Thyroid gland (tissue), 4 donors: Measurements from ENCODE around the gene RPS27L. TPM values are rescaled to one million over a fixed set of nuclear protein-coding genes. Genes with fewer than 3 reads are reported as not detected.

Source experiments
- DNase-seq, 2 donors: peaks; one replicate each; pipeline ENCODE4 v3.0.0-alpha.2; 2019
- H3K27ac ChIP-seq, 3 donors: fragments of 200-600 bp; sonication (generic); 1 replicate in 2 of 3; 2 replicates in 1 of 3; pipeline ENCODE4 v1.5.1; 2016 to 2019; ENCODE audit warnings: mild to moderate bottlenecking in 1 of 3, moderate library complexity in 1 of 3
- H3K27me3 ChIP-seq: fragments of 200-600 bp; sonication (generic); one replicate; pipeline ENCODE4 v1.5.1; 2019
- H3K36me3 ChIP-seq, 2 donors: fragments of 200-600 bp; sonication (generic); one replicate each; pipeline ENCODE4 v1.5.1; 2016 to 2019
- H3K4me1 ChIP-seq, 2 donors: fragments of 200-600 bp; sonication (generic); one replicate each; pipeline ENCODE4 v1.5.1; 2017 to 2019
- H3K4me3 ChIP-seq, 3 donors: fragments of 200-600 bp; sonication (generic); replicated peaks in 1 of 3; 1 replicate in 2 of 3; 2 replicates in 1 of 3; pipeline ENCODE4 v1.5.1; 2016; ENCODE audit warnings: mild to moderate bottlenecking in 1 of 3
- H3K9me3 ChIP-seq: fragments of 200-600 bp; sonication (generic); one replicate; pipeline ENCODE4 v1.5.1; 2017
- CTCF ChIP-seq, 6 experiments: fragments of 200-600 bp in 3 of 6; fragments of 450-650 bp in 3 of 6; sonication (generic) in 3 of 6; IDR thresholded peaks; one replicate each; pipeline ENCODE4 v1.5.1; 2016 to 2019; ENCODE audit warnings: antibody characterized with exemption in 6 of 6, mild to moderate bottlenecking in 2 of 6, inconsistent platforms in 1 of 6, moderate library complexity in 1 of 6
- POLR2A ChIP-seq, 2 donors: fragments of 450-650 bp; IDR thresholded peaks; one replicate each; pipeline ENCODE4 v1.6.1; 2017; ENCODE audit warnings: antibody characterized with exemption in 2 of 2, mild to moderate bottlenecking in 2 of 2, moderate library complexity in 1 of 2
- WGBS, 2 donors: methylation state at CpG; one replicate each; pipeline ENCODE4 v1.1.5; 2017; 5-methylcytosine and 5-hydroxymethylcytosine counted together
- intact Hi-C: fragments of 100-400 bp; cut with DNase I; formaldehyde crosslinking; loops from one replicate; pipeline ENCODE4 v1.15.1; 2023
- total RNA-seq, 4 donors: library from RNA; depleted of rRNA; stranded (reverse); fragments of >200 nt; gene quantifications; one replicate each; pipeline ENCODE4 v1.2.3, GENCODE V29; 2016

The RPS27L gene
- total RNA-seq, 4 donors from 2014 or later: 38.6 to 126 (median 88.9) TPM

- TF ChIP-seq POLR2A (IDR thresholded peaks at IDR 0.05) (no peak), CTCF (IDR thresholded peaks at IDR 0.05) (no peak)
- 98 to 99% methylated on average over 2 of the region's 2 CpGs for WGBS, 2 donors
- DNase-seq: no peak
Measured at GRCh38 chr15:63134245-63134985, 22.9 kb downstream of the RPS27L start.

GRCh38 chr15:63133786-63134185 is 23.5 kb downstream of the RPS27L start:
- peak overlapping the region in 2 of 3 donors; percentile 37 to 59 for H3K27ac ChIP-seq
- H3K27me3 ChIP-seq: no peaks in the 10 kb centered on the region
- H3K9me3 ChIP-seq: no peaks in the 10 kb centered on the region
- H3K4me1 ChIP-seq: peaks cover 6% of the 10 kb centered on the region in 2 donors
- intact Hi-C loops: no loop called here
- H3K36me3 ChIP-seq: peaks cover 11 to 12% of the 10 kb centered on the region in 2 donors
- H3K4me3 ChIP-seq: no peak overlapping the region
- TF ChIP-seq POLR2A (IDR thresholded peaks at IDR 0.05): no peak
- TF ChIP-seq CTCF (IDR thresholded peaks at IDR 0.05): no peak
- 73 to 85% methylated on average over 1 of the region's 1 CpG for WGBS, 2 donors
- no peak for DNase-seq

More at GRCh38 chr15:63134245-63134985, 22.9 kb downstream of the RPS27L start:
- no peaks in the 10 kb centered on the region for H3K9me3 ChIP-seq
- H3K27ac ChIP-seq: peak overlapping the region in 2 of 3 donors; percentile 37 to 59
- H3K27me3 ChIP-seq: no peaks in the 10 kb centered on the region
- peaks cover 7 to 8% of the 10 kb centered on the region in 2 donors for H3K36me3 ChIP-seq
- peaks cover 6% of the 10 kb centered on the region in 2 donors for H3K4me1 ChIP-seq
- H3K4me3 ChIP-seq: no peak overlapping the region
- intact Hi-C loops: no loop called here

- peaks cover 11 to 24% of the 10 kb centered on the region in 2 donors for H3K36me3 ChIP-seq
- no peaks in the 10 kb centered on the region for H3K27me3 ChIP-seq
- no peak for DNase-seq
- intact Hi-C loops: no loop called here
- H3K4me1 ChIP-seq: peaks cover 0 to 6% of the 10 kb centered on the region in 2 donors
- no peak for TF ChIP-seq POLR2A (IDR thresholded peaks at IDR 0.05)
- no peak for TF ChIP-seq CTCF (IDR thresholded peaks at IDR 0.05)
- WGBS, 2 donors: 87 to 89% methylated on average over 3 of the region's 3 CpGs
- H3K9me3 ChIP-seq: no peaks in the 10 kb centered on the region
- no peak overlapping the region for H3K4me3 ChIP-seq
- no peak overlapping the region for H3K27ac ChIP-seq
Measured at GRCh38 chr15:63126726-63127125, 30.6 kb downstream of the RPS27L start.

GRCh38 chr15:63124506-63124905 is 32.8 kb downstream of the RPS27L start:
- 96 to 97% methylated on average over 9 of the region's 9 CpGs for WGBS, 2 donors

More at GRCh38 chr15:63124506-63124905, 32.8 kb downstream of the RPS27L start:
- intact Hi-C loops: no loop called here
- DNase-seq: no peak
- no peaks in the 10 kb centered on the region for H3K27me3 ChIP-seq
- TF ChIP-seq CTCF (IDR thresholded peaks at IDR 0.05) (no peak), POLR2A (IDR thresholded peaks at IDR 0.05) (no peak)
- H3K4me1 ChIP-seq: peaks cover 0 to 6% of the 10 kb centered on the region in 2 donors
- no peak overlapping the region for H3K27ac ChIP-seq
- no peaks in the 10 kb centered on the region for H3K9me3 ChIP-seq
- no peak overlapping the region for H3K4me3 ChIP-seq
- peaks cover 4 to 18% of the 10 kb centered on the region in 2 donors for H3K36me3 ChIP-seq
